ENCODE results near the gene INSIG2.
"Not testable (repeated sequence)": the region's sequence is repeated elsewhere in the genome, so short reads cannot be mapped to it uniquely, and the experiment has no call there.

Gene INSIG2

DNA sequence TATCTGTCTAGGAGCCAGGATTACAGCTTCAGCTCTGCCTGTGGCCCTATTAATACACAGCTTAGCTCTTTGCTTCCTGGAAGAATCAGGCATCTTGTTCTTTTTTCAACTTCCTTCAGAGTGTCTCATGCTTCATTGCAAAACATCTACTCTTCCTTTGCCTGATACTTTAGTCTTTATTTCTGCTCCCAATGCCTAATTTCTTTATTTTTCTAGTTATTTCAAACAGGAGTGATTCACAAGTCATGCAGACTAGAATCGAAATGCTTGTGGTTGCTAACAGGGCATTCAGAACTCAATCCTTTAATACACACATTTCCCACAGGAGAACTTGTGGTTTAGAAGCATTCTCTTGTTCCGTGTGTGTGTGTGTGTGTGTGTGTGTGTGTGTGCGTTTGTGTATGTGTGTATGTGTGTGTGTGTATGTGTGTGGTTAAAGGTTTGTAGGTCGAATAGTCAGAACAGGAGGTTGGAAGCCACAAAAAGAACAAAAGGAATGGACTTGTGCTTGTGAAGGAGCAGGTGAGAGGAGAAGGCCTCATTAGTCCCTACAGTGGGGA is 28.3 kb upstream of the INSIG2 start:
- DNase-seq = no peak

GRCh38 chr2:118061135-118061955 is 26.9 kb upstream of the INSIG2 start:
- no peak for DNase-seq

DNA sequence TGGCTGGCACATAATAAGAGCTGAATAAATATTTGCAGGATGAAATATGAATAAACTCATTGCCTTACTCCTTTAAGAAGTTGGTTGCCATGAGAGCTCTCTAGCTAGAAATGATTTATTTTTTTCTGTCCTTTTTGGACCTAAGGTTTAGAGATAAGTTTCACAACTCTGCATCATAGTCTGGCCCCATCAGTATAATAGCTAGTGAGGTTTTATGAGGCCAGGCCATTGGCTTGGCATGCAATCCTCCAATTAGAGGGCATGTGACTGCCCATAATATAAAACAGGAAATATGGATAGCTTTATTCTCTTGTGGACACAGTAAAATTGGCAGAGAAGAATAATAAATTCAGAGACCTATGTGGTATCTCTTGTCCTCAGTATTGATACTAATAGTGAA is 26.2 kb upstream of the INSIG2 start:
- DNase-seq = no peak

DNA sequence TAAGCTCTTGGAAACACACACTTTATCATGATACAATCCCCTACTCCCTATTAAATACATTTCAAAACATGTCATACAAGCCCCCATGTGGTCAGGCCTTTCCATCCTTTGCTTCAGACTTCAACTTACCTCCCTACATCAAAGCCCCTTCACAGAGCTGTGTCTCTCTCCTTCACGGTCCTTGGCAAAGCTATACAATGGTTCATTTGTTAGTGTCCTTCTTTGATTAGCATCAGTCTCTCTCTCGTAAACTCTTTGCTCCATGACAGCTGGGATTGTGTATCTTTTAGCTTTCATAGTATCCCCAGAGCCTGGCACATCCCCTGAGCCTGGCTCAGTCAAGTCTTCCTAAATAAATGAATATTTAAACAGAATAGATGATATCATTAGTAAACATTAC is 25.6 kb upstream of the INSIG2 start:
- no peak for DNase-seq

GRCh38 chr2:118065015-118065706 is 23.1 kb upstream of the INSIG2 start:
- no peak for DNase-seq

DNA sequence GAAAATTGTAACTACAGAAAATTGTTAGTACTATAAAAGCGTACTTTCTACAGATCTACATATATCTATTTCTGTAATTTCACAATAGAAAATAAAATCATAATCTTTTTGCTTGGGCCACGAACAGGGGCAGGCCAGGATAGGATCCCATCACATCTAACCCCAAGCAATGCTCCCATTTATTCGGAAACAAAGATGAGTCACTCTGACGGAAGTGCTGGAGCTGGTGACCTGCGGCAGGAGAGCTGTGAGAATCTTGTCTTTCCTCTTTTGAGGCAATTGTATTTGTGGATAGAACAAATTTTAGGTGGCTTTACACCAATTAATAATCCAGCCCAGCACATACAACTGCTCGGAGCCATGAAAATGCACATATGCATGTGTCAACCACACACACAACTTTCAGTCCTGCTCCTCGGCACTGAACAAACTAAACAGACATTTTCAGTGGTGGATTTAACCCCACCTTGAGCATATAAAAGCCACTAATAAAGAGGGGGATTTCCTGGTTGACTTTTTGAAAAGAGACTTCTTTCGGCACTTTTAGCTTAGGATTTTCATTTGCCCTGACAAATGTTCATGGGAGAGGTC is 22.3 kb upstream of the INSIG2 start:
- DNase-seq = no peak

GRCh38 chr2:118077636-118078247 is 10.5 kb upstream of the INSIG2 start:
- DNase-seq = no peak

- DNase-seq = no peak
Measured at GRCh38 chr2:118078734-118079133, 9.5 kb upstream of the INSIG2 start.

GRCh38 chr2:118084491-118085089 is 3.7 kb upstream of the INSIG2 start:
- DNase-seq = no peak

GRCh38 chr2:118085173-118086023 is 2.9 kb upstream of the INSIG2 start:
- no peak for DNase-seq

DNA sequence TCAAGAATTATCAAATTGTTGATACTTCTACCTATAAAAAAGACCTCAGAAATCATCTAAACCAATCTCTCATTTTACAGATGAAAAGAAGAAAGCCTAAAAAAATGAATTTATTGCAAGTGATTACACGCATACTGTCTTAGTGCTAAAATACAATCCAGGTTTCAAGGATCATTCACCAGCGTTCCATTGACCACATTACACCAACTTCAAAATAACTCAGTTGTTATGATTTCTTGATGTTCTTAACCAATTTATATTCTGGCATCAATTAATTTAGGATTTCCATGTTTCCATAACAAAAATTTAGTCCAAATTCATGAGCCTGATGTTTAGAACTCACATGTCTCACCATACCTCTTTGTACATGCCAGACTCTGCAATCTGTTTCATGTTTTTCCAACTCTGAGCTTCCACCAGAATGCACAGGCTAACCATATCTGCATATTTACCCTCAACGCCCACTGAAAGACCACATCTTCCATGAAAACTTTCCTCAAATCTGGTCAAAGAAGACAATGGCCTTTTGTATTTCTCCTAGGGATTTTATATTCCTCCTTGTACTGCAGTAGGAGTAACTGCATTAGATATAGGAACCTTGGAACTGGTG is 2.1 kb upstream of the INSIG2 start:
- no peak for DNase-seq

DNA sequence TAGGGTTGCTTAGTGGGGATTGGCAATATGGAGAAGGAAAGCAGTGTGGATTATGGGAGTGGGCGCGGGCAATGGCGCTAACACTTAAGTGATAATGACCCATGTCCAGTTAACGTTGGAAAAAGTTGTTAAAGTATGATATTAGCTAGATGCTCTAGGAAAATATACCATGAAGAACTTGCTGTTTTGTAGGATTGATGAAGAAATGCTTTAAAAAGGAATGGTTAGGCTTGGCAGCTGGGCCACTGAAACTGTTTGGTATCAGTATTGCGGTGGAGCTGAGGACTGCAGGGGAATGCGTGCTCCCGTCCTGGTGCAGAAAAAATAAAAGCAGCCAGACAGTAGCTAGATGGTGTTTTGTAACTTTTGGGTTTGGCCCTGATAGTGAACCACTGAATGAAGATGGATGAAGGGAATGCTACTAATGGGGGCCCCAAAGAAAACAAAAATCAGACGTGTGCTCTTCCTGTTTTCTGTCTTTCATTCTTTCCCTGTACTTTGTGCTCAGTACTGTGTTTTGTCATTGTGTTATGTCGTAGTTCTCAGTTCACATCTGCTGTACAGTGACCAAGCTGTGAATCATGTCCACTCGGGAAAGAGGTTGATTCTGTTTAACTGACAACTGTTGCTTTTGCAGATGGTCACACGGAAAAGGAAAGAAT is 999 bp downstream of the INSIG2 start:
- peak in 2 of 56 donors; percentile 6 to 25 for DNase-seq

- DNase-seq = no peak
Measured at GRCh38 chr2:118090387-118091139, 2.3 kb downstream of the INSIG2 start.

DNA sequence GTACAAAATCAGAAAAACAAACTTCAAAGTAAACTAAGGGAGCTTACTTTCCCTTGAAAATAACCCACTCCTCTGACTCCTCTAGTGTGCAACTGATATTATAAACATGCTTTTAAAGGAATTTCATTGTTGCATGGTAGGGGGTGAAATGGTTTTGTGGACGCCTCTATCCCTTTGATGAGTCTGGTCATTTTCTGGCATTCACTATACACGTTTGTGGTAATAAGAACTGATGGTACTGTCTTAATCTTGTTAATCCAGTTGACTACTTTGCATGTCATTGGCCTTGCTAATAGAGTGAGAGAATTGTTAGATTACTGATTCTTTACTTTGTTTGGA is 2.8 kb downstream of the INSIG2 start:
- DNase-seq = no peak

GRCh38 chr2:118091631-118092030 is 3.4 kb downstream of the INSIG2 start:
- no peak for DNase-seq

GRCh38 chr2:118094102-118094501 is 5.8 kb downstream of the INSIG2 start:
- not testable (repeated sequence) for DNase-seq

GRCh38 chr2:118094503-118094902 is 6.2 kb downstream of the INSIG2 start:
- DNase-seq = no peak

- no peak for DNase-seq
Measured at GRCh38 chr2:118095610-118096009, 7.3 kb downstream of the INSIG2 start.

DNA sequence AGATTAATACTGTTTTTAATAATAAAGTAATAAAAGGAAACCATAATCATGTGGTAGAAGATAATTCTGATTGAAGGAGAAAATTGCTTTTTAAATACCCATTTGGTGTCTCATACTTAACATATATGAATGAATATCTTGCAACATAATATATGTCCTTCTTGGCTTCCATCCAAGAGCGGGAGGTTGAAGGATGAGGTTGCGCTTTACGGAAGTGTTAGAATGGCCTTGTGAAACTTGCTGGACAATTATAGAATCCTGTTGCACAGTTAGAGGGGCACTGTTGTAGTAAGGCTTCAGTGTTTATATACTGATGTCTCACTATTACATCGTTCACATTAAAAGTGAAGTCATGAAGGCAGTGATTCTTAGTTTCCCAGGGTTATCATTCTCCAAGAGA is 9.4 kb downstream of the INSIG2 start:
- DNase-seq = no peak
